ENCODE results near the gene MAGI3. TPM values are rescaled to one million over a fixed set of nuclear protein-coding genes. Genes with fewer than 3 reads are reported as not detected.

The MAGI3 gene
- total and polyA plus RNA-seq, 2 donors (not counting 1 experiment from before 2014, with no cell fraction given), result 5.1 to 9.2 TPM

DNA sequence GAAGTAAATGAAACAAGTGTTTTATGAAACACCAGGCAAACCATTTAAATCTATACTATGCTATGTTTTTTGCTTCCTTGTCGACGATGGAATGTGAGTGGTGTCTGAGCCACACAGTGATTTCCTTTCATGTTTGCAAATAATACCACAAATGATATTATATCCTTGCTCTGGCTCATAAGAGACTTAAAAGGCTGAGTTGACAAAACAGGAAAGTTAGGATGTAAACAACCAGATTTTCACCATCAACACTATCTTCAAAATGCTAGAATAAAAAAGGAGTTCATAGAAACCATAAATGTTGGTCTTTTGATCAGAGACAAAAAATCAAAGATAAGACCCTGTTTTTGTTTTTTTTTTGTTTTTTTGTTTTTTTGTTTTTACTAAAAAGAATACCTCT, 17.8 kb upstream of the MAGI3 start:
- no peak overlapping the region for H3K27ac ChIP-seq (ENCODE audit: insufficient read depth, low read length)
- no peaks in the 10 kb centered on the region for H3K36me3 ChIP-seq (ENCODE audit: control insufficient read depth, insufficient read depth, low read length)
- TF ChIP-seq, protein P1, sequence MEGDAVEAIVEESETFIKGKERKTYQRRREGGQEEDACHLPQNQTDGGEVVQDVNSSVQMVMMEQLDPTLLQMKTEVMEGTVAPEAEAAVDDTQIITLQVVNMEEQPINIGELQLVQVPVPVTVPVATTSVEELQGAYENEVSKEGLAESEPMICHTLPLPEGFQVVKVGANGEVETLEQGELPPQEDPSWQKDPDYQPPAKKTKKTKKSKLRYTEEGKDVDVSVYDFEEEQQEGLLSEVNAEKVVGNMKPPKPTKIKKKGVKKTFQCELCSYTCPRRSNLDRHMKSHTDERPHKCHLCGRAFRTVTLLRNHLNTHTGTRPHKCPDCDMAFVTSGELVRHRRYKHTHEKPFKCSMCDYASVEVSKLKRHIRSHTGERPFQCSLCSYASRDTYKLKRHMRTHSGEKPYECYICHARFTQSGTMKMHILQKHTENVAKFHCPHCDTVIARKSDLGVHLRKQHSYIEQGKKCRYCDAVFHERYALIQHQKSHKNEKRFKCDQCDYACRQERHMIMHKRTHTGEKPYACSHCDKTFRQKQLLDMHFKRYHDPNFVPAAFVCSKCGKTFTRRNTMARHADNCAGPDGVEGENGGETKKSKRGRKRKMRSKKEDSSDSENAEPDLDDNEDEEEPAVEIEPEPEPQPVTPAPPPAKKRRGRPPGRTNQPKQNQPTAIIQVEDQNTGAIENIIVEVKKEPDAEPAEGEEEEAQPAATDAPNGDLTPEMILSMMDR (conservative IDR thresholded peaks at IDR 0.05 in 1 of 2, IDR thresholded peaks at IDR 0.05 in 1 of 2; ENCODE audit: low read depth in 1 of 2, low read length in 2 of 2), result no peak
- no peak overlapping the region for H2AFZ ChIP-seq (ENCODE audit: low read length)
- no peaks in the 10 kb centered on the region for H4K20me1 ChIP-seq (ENCODE audit: control insufficient read depth, extremely low read depth, insufficient read depth, low read length)
- no peak for DNase-seq (ENCODE audit: low read depth in 2 of 2)
- H3K79me2 ChIP-seq (ENCODE audit: control insufficient read depth, insufficient read depth, low read length), result no peaks in the 10 kb centered on the region
- no peaks in the 10 kb centered on the region for H3K27me3 ChIP-seq (ENCODE audit: control insufficient read depth, insufficient read depth, low read length)
- no peak overlapping the region for H3K9ac ChIP-seq (ENCODE audit: insufficient read depth, low read length)
- H3K4me3 ChIP-seq (replicated peaks in 1 of 4; ENCODE audit: control extremely low read depth in 1 of 4, insufficient read depth in 1 of 4, low read depth in 3 of 4, low read length in 4 of 4), result no peak overlapping the region
- H3K4me2 ChIP-seq (ENCODE audit: extremely low read depth, insufficient read depth, low read length), result no peak overlapping the region
- H3K4me1 ChIP-seq (ENCODE audit: control insufficient read depth, extremely low read depth, insufficient read depth, low read length), result no peaks in the 10 kb centered on the region
- no peaks in the 10 kb centered on the region for H3K9me3 ChIP-seq (ENCODE audit: control insufficient read depth, insufficient read depth, low read depth, low read length)

DNA sequence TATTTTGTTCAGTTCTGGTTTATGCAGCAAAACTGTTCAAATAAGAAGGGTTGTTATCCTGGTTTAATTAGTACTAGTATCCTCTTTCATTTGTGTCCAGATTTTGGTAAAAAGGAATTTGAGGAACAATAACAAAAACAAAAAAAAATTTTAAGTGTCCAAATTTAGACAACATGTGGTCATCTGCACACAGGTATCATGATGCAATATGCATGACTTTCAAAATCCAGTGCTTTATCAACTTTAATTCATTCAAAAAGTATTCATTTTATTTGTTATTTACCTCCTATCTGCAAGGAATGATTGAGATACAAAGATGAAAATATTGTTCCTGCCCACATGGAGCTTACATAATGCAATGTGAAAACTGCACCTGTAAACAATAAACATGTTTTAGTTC, 16.7 kb upstream of the MAGI3 start:
- no peaks in the 10 kb centered on the region for H3K4me1 ChIP-seq (ENCODE audit: control insufficient read depth, extremely low read depth, insufficient read depth, low read length)
- H3K4me3 ChIP-seq (replicated peaks in 1 of 4; ENCODE audit: control extremely low read depth in 1 of 4, insufficient read depth in 1 of 4, low read depth in 3 of 4, low read length in 4 of 4), result no peak overlapping the region
- H3K27ac ChIP-seq (ENCODE audit: insufficient read depth, low read length), result no peak overlapping the region
- H4K20me1 ChIP-seq (ENCODE audit: control insufficient read depth, extremely low read depth, insufficient read depth, low read length), result no peaks in the 10 kb centered on the region
- H2AFZ ChIP-seq (ENCODE audit: low read length), result no peak overlapping the region
- no peaks in the 10 kb centered on the region for H3K36me3 ChIP-seq (ENCODE audit: control insufficient read depth, insufficient read depth, low read length)
- no peaks in the 10 kb centered on the region for H3K9me3 ChIP-seq (ENCODE audit: control insufficient read depth, insufficient read depth, low read depth, low read length)
- H3K9ac ChIP-seq (ENCODE audit: insufficient read depth, low read length), result no peak overlapping the region
- DNase-seq (ENCODE audit: low read depth in 2 of 2), result no peak
- no peak for TF ChIP-seq EZH2 (IDR thresholded peaks at IDR 0.05; ENCODE audit: low read length, missing control alignments)
- no peak overlapping the region for H3K4me2 ChIP-seq (ENCODE audit: extremely low read depth, insufficient read depth, low read length)
- no peaks in the 10 kb centered on the region for H3K27me3 ChIP-seq (ENCODE audit: control insufficient read depth, insufficient read depth, low read length)
- no peaks in the 10 kb centered on the region for H3K79me2 ChIP-seq (ENCODE audit: control insufficient read depth, insufficient read depth, low read length)

DNA sequence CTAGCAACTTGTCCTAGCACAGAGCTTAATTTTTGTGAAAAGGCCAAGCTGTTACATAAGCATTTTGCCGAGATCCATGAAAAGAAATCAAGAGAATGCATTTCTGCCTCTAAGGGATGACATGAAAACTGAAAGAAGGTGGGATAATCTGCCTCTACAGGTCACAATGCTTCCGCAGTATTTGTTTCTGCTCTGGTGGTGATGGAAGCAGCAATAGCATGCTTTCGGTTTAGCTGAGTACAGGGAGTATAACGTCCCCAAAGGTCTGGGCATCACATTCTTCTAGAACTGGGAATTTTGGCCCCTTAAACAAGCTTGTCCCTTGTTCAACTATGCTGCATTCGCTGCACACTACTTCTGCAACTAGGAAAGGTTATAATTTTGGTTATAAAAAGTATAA, 14.4 kb upstream of the MAGI3 start:
- Histone ChIP-seq H3K9ac (ENCODE audit: insufficient read depth, low read length) (no peak overlapping the region), H3K36me3 (ENCODE audit: control insufficient read depth, insufficient read depth, low read length) (no peaks in the 10 kb centered on the region), H3K9me3 (ENCODE audit: control insufficient read depth, insufficient read depth, low read depth, low read length) (no peaks in the 10 kb centered on the region), H4K20me1 (ENCODE audit: control insufficient read depth, extremely low read depth, insufficient read depth, low read length) (no peaks in the 10 kb centered on the region), H3K4me3 (replicated peaks in 1 of 4; ENCODE audit: control extremely low read depth in 1 of 4, insufficient read depth in 1 of 4, low read depth in 3 of 4, low read length in 4 of 4) (peak overlapping the region in 2 of 4 experiments; percentile 8 to 29), H2AFZ (ENCODE audit: low read length) (peak overlapping the region; percentile 79), H3K79me2 (ENCODE audit: control insufficient read depth, insufficient read depth, low read length) (no peaks in the 10 kb centered on the region), H3K4me2 (ENCODE audit: extremely low read depth, insufficient read depth, low read length) (peak overlapping the region; percentile 77), H3K27me3 (ENCODE audit: control insufficient read depth, insufficient read depth, low read length) (no peaks in the 10 kb centered on the region), H3K27ac (ENCODE audit: insufficient read depth, low read length) (no peak overlapping the region), H3K4me1 (ENCODE audit: control insufficient read depth, extremely low read depth, insufficient read depth, low read length) (no peaks in the 10 kb centered on the region)
- DNase-seq (ENCODE audit: low read depth in 2 of 2), result no peak
- TF ChIP-seq, protein P1 (conservative IDR thresholded peaks at IDR 0.05 in 1 of 2, IDR thresholded peaks at IDR 0.05 in 1 of 2; ENCODE audit: low read depth in 1 of 2, low read length in 2 of 2), result no peak
- TF ChIP-seq EZH2 (IDR thresholded peaks at IDR 0.05; ENCODE audit: low read length, missing control alignments), result no peak
